Suprapubic skin (tissue), 4 donors: ENCODE data around the gene SZT2. TPM values are rescaled to one million over a fixed set of nuclear protein-coding genes. Genes with fewer than 3 reads are reported as not detected.
"Not testable (repeated sequence)": the region's sequence is repeated elsewhere in the genome, so short reads cannot be mapped to it uniquely, and the experiment has no call there.

ENCODE experiments used
- DNase-seq, 2 donors: peaks; one replicate each; pipeline ENCODE4 v3.0.0-alpha.2; 2019; ENCODE audit warnings: low spot score in 2 of 2
- H3K27ac ChIP-seq: fragments of 200-600 bp; sonication (generic); one replicate; pipeline ENCODE4 v1.5.1; 2019
- H3K27me3 ChIP-seq: fragments of 200-600 bp; sonication (generic); one replicate; pipeline ENCODE4 v1.5.1; 2019
- H3K36me3 ChIP-seq: fragments of 200-600 bp; sonication (generic); one replicate; pipeline ENCODE4 v1.5.1; 2019
- H3K4me1 ChIP-seq: fragments of 200-600 bp; sonication (generic); one replicate; pipeline ENCODE4 v1.5.1; 2019
- H3K4me3 ChIP-seq: fragments of 200-600 bp; sonication (generic); one replicate; pipeline ENCODE4 v1.5.1; 2019; ENCODE audit warnings: mild to moderate bottlenecking
- H3K9me3 ChIP-seq: fragments of 200-600 bp; sonication (generic); one replicate; pipeline ENCODE4 v1.5.1; 2019
- CTCF ChIP-seq, 2 donors: fragments of 200-600 bp in 1 of 2; fragments of 450-650 bp in 1 of 2; sonication (generic) in 1 of 2; IDR thresholded peaks; one replicate each; pipeline ENCODE4 v1.5.1; 2016 to 2019; ENCODE audit warnings: antibody characterized with exemption in 2 of 2, mild to moderate bottlenecking in 1 of 2, moderate library complexity in 1 of 2
- EP300 ChIP-seq: sonication (generic); formaldehyde crosslinking; IDR thresholded peaks from one replicate; pipeline ENCODE4 v1.6.1; 2017; ENCODE audit warnings: antibody characterized with exemption
- POLR2A ChIP-seq, 2 donors: fragments of 450-650 bp; IDR thresholded peaks; one replicate each; pipeline ENCODE4 v1.6.1; 2017; ENCODE audit warnings: antibody characterized with exemption in 2 of 2, mild to moderate bottlenecking in 2 of 2, moderate library complexity in 2 of 2
- POLR2AphosphoS5 ChIP-seq, 3 donors: sonication (generic); formaldehyde crosslinking; IDR thresholded peaks; one replicate each; pipeline ENCODE4 v1.6.1; 2017; ENCODE audit warnings: antibody characterized with exemption in 3 of 3
- WGBS: methylation state at CpG from one replicate; pipeline ENCODE4 v1.1.5; 2018; 5-methylcytosine and 5-hydroxymethylcytosine counted together
- total RNA-seq, 4 donors: library from RNA; depleted of rRNA; stranded (reverse); fragments of >200 nt; gene quantifications; one replicate each; pipeline ENCODE4 v1.1.0, GENCODE V29; 2016

SZT2 gene
- total RNA-seq, 4 donors from 2014 or later: 44.2 to 132 (median 65.5) TPM

- DNase-seq: no peak
- Histone ChIP-seq H3K9me3 (peaks cover 3% of the 10 kb centered on the region), H3K36me3 (no peaks in the 10 kb centered on the region), H3K27ac (no peak overlapping the region), H3K27me3 (no peaks in the 10 kb centered on the region), H3K4me1 (peaks cover 2% of the 10 kb centered on the region), H3K4me3 (no peak overlapping the region)
- WGBS: 53% methylated on average over 11 of the region's 11 CpGs
- TF ChIP-seq CTCF (IDR thresholded peaks at IDR 0.05): no peak
- TF ChIP-seq EP300: no peak
- TF ChIP-seq POLR2A (IDR thresholded peaks at IDR 0.05): no peak
- TF ChIP-seq POLR2AphosphoS5 (IDR thresholded peaks at IDR 0.05): no peak
Observed at GRCh38 chr1:43493661-43494450, 104.2 kb downstream of the SZT2 start.

GRCh38 chr1:43495204-43495603 is 105.5 kb downstream of the SZT2 start:
- no peak for DNase-seq
- Histone ChIP-seq H3K36me3 (no peaks in the 10 kb centered on the region), H3K27ac (no peak overlapping the region), H3K9me3 (peaks cover 3% of the 10 kb centered on the region), H3K27me3 (no peaks in the 10 kb centered on the region), H3K4me1 (peaks cover 2% of the 10 kb centered on the region), H3K4me3 (no peak overlapping the region)
- TF ChIP-seq EP300 (no peak), CTCF (IDR thresholded peaks at IDR 0.05) (no peak)
- WGBS: 92% methylated on average over 7 of the region's 7 CpGs

- no peak overlapping the region for H3K27ac ChIP-seq
- H3K36me3 ChIP-seq: no peaks in the 10 kb centered on the region
- no peaks in the 10 kb centered on the region for H3K27me3 ChIP-seq
- no peaks in the 10 kb centered on the region for H3K9me3 ChIP-seq
- TF ChIP-seq CTCF (IDR thresholded peaks at IDR 0.05) (no peak), EP300 (no peak), POLR2AphosphoS5 (IDR thresholded peaks at IDR 0.05) (no peak), POLR2A (IDR thresholded peaks at IDR 0.05) (no peak)
- no peak overlapping the region for H3K4me3 ChIP-seq
- 76% methylated on average over 6 of the region's 6 CpGs for WGBS
- DNase-seq: no peak
- H3K4me1 ChIP-seq: no peaks in the 10 kb centered on the region
Observed at GRCh38 chr1:43499898-43500297, 110.2 kb downstream of the SZT2 start.

GRCh38 chr1:43501806-43502205 is 112.1 kb downstream of the SZT2 start:
- not testable (repeated sequence) for DNase-seq, H3K27ac ChIP-seq, H3K4me1 ChIP-seq, H3K36me3 ChIP-seq, H3K4me3 ChIP-seq, H3K27me3 ChIP-seq, H3K9me3 ChIP-seq
- WGBS: 100% methylated on average over 1 of the region's 33 CpGs

GRCh38 chr1:43503534-43503933 is 113.8 kb downstream of the SZT2 start:
- H3K4me1 ChIP-seq: peaks cover 1% of the 10 kb centered on the region
- no peak overlapping the region for H3K4me3 ChIP-seq
- no peak overlapping the region for H3K27ac ChIP-seq
- DNase-seq: no peak
- no peaks in the 10 kb centered on the region for H3K27me3 ChIP-seq
- WGBS: 96% methylated on average over 8 of the region's 8 CpGs
- TF ChIP-seq CTCF (IDR thresholded peaks at IDR 0.05) (no peak), POLR2AphosphoS5 (IDR thresholded peaks at IDR 0.05) (no peak), EP300 (no peak), POLR2A (IDR thresholded peaks at IDR 0.05) (no peak)
- no peaks in the 10 kb centered on the region for H3K9me3 ChIP-seq
- H3K36me3 ChIP-seq: no peaks in the 10 kb centered on the region

Other genes starting within 250 kb of the SZT2 start
- gene EBNA1BP2, start 217.6 kb upstream of the SZT2 start, total RNA-seq: 10 to 100 TPM; 34.7 to 67.0 (median 56.4) TPM
- gene CFAP57, start 217.6 kb upstream of the SZT2 start, total RNA-seq: under 1 TPM in 3 of 4 donors, not detected in 1; 0.10 to 0.81 (median 0.11) TPM
- 10 to 100 TPM in 2 of 4 donors, 1 to 10 TPM in 2; 5.7 to 27.1 (median 14.8) TPM for gene TMEM125, start 119.9 kb upstream of the SZT2 start, total RNA-seq
- 10 to 100 TPM in 3 of 4 donors, 1 to 10 TPM in 1; 4.3 to 20.9 (median 16.0) TPM for gene C1orf210, start 104.3 kb upstream of the SZT2 start, total RNA-seq
- gene TIE1, start 88.9 kb upstream of the SZT2 start, total RNA-seq: 10 to 100 TPM in 3 of 4 donors, 1 to 10 TPM in 1; 5.4 to 19.0 (median 11.3) TPM
- not detected for gene MPL, start 52.1 kb upstream of the SZT2 start, total RNA-seq
- 10 to 100 TPM in 1 of 4 donors, 1 to 10 TPM in 3; 5.8 to 11.6 (median 7.8) TPM for gene CDC20, start 30.9 kb upstream of the SZT2 start, total RNA-seq
- gene ELOVL1, start 21.9 kb upstream of the SZT2 start, total RNA-seq: 100 to 1,000 TPM; 149 to 434 (median 349) TPM
- 10 to 100 TPM; 26.8 to 43.2 (median 40.3) TPM for gene MED8, start 99 bp upstream of the SZT2 start, total RNA-seq
- 10 to 100 TPM; 27.8 to 55.8 (median 39.5) TPM for gene HYI, start 64.0 kb downstream of the SZT2 start, total RNA-seq
- gene PTPRF, start 141.0 kb downstream of the SZT2 start, total RNA-seq: 100 to 1,000 TPM; 209 to 373 (median 289) TPM